ENCODE results near the gene PNPO.

The PNPO gene

DNA sequence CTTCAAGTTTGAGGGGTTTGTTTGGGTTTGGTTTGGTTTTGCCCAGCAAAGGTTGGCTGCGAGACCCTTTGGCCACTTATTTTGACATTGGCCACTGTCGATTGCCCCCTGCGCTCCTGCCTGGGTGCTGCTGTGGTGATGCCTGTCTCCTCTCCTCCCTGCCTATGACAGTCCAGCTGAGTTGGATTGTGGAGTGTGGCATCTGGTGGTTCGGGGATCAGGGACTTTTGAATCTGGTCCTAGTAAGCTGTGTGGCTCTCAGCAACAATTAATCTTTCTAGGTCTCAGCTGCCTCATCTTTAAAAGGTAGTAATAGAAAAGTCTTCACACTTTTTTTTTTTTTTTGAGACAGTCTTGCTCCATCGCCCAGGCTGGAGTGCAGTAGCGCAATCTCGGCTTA, 56.7 kb downstream of the PNPO start:
- TF ChIP-seq GATA1 (IDR thresholded peaks at IDR 0.05; ENCODE audit: low read depth, low read length) = no peak
- no peak for DNase-seq

Data from erythroblast (primary cell).